ENCODE data around the gene FCAMR.

GRCh38 chr1:206970446-206970845 is at the start of gene FCAMR:
- TF ChIP-seq CTCF (IDR thresholded peaks at IDR 0.05) (no peak), POLR2A (IDR thresholded peaks at IDR 0.05) (no peak), EP300 (IDR thresholded peaks at IDR 0.05) (no peak)
